ENCODE data around the gene PKHD1.

PKHD1 gene

DNA sequence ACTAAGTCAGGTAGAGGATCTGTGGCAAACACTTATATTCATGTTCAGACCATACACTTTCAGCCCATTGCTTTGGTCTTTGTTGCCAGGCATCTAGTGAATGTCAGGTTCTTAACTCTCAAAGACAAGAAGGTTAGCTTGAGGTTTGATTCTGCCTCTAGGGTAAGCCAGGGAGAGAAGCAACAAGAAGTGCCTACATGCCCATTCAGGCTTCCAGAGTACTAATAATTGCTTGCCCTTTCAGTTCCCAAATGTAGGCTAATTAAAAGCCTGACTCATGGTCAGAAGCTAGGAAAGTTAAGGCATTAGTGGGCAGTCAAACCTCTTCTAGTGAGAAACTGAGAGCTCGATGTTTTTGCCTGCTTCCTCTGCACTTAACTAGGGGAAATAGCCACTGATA lies 492.4 kb downstream of the PKHD1 start:
- H3K27ac ChIP-seq = no peak overlapping the region
- TF ChIP-seq Cebpa-rat (IDR thresholded peaks at IDR 0.05) = no peak
- no peaks in the 10 kb centered on the region for H3K27me3 ChIP-seq
- H4K20me1 ChIP-seq = no peaks in the 10 kb centered on the region
- no peak overlapping the region for H3K4me3 ChIP-seq
- no peaks in the 10 kb centered on the region for H3K36me3 ChIP-seq
- peaks cover 14% of the 10 kb centered on the region for H3K9me3 ChIP-seq
- 0 out of 2 replicates have a peak, but pooled peaks cover 5% of the 10 kb centered on the region for H3K4me1 ChIP-seq
- no peak overlapping the region for H3K4me2 ChIP-seq
- H3K9ac ChIP-seq = no peak overlapping the region

DNA sequence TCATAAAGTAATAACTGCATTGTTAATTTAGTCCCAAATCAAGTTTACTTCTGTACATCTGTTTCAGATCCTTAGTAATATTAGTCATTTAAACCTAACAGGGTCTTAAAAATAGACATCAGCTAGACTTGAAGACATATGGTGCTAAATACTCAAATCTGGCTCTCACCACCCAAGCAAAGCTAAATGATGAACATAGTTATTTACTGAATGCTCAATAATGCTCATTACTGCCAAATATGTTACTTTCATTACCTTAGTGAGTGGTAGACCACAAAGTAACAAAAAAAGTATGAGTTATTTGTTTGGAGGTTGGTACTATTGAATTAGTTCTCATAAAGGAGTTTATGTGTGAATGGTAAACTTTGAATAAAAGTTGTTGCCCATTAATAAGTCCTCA lies 502.1 kb downstream of the PKHD1 start:
- Histone ChIP-seq H3K9ac (no peak overlapping the region), H4K20me1 (no peaks in the 10 kb centered on the region), H3K4me1 (no peaks in the 10 kb centered on the region), H3K4me2 (no peak overlapping the region), H3K36me3 (no peaks in the 10 kb centered on the region), H3K27ac (no peak overlapping the region), H3K27me3 (no peaks in the 10 kb centered on the region), H3K9me3 (no peaks in the 10 kb centered on the region), H3K4me3 (no peak overlapping the region)
- no peak for TF ChIP-seq Cebpa-rat (IDR thresholded peaks at IDR 0.05)

DNA sequence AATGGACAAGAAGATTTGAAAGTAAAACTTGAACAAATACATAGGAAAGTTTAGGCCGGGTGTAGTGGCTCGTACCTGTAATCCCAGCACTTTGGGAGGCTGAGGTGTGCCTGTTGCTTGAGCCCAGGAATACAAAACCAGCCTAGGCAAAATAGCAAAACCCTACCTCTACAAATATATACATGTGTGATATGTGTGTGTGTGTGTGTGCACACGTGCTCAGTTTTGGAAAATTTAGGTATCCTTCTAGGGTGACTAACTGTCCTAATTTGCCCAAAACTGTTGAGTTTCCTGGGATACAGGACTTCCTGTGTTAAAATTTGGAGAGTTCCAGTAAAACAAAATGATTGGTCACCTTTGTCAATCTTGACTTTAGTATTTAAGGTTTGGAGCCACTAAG lies 503.2 kb downstream of the PKHD1 start:
- H3K4me2 ChIP-seq = no peak overlapping the region
- no peaks in the 10 kb centered on the region for H3K36me3 ChIP-seq
- H3K9me3 ChIP-seq = no peaks in the 10 kb centered on the region
- no peaks in the 10 kb centered on the region for H3K4me1 ChIP-seq
- no peaks in the 10 kb centered on the region for H4K20me1 ChIP-seq
- H3K9ac ChIP-seq = no peak overlapping the region
- no peak overlapping the region for H3K27ac ChIP-seq
- no peak overlapping the region for H3K4me3 ChIP-seq
- H3K27me3 ChIP-seq = no peaks in the 10 kb centered on the region
- no peak for TF ChIP-seq Cebpa-rat (IDR thresholded peaks at IDR 0.05)

- H3K4me1 ChIP-seq = no peaks in the 10 kb centered on the region
- H3K27ac ChIP-seq = no peak overlapping the region
- no peak overlapping the region for H3K9ac ChIP-seq
- no peaks in the 10 kb centered on the region for H4K20me1 ChIP-seq
- H3K4me3 ChIP-seq = no peak overlapping the region
- H3K27me3 ChIP-seq = no peaks in the 10 kb centered on the region
- H3K36me3 ChIP-seq = no peaks in the 10 kb centered on the region
- no peak for TF ChIP-seq Cebpa-rat (IDR thresholded peaks at IDR 0.05)
- H3K4me2 ChIP-seq = no peak overlapping the region
- H3K9me3 ChIP-seq = no peaks in the 10 kb centered on the region
These were observed 508.4 kb downstream of the PKHD1 start for GRCh38 chr6:51578994-51579393.

DNA sequence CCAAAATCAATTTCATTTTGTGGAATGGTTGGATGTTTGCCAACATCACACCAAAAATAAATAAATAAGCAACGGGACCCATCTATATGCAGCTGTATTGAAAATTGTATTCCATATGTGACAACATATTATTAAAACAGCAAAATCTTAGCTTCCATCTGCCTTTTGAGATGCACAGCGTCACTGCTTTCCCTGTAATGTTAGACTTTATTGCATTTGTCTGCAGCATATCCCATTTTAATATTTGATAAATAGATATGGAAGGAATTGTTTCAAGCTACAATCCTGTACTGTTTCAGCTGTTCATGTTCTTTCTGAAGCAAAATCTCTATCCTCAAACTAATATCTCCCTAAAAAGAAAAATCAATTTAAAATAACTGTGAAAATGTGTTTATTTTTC lies 509.1 kb downstream of the PKHD1 start:
- Histone ChIP-seq H3K4me1 (no peaks in the 10 kb centered on the region), H3K27me3 (no peaks in the 10 kb centered on the region), H3K9me3 (no peaks in the 10 kb centered on the region), H3K4me2 (no peak overlapping the region), H3K27ac (no peak overlapping the region), H3K9ac (no peak overlapping the region), H3K4me3 (no peak overlapping the region), H4K20me1 (no peaks in the 10 kb centered on the region), H3K36me3 (no peaks in the 10 kb centered on the region)
- no peak for TF ChIP-seq Cebpa-rat (IDR thresholded peaks at IDR 0.05)

DNA sequence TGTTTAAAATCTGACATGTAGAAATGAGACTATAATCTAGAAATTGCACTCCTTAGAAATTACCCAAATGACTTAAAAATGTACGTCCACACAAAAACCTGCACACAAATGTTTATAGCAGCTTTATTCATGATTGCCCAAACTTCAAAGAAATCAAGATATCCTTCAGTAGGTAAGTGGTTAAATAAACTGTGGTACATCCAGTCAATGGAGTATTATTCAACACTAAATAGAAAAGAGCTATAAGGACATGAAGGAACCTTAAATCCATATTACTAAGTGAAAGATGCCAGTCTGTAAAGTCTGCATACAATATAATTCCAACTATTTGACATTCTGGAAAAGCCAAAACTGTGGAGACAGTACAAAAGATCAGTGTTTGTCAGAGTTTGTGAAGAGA lies 513.4 kb downstream of the PKHD1 start:
- H3K9ac ChIP-seq = no peak overlapping the region
- no peaks in the 10 kb centered on the region for H3K27me3 ChIP-seq
- no peak overlapping the region for H3K4me2 ChIP-seq
- H3K36me3 ChIP-seq = no peaks in the 10 kb centered on the region
- H3K4me3 ChIP-seq = no peak overlapping the region
- H4K20me1 ChIP-seq = no peaks in the 10 kb centered on the region
- no peak overlapping the region for H3K27ac ChIP-seq
- no peaks in the 10 kb centered on the region for H3K9me3 ChIP-seq
- no peak for TF ChIP-seq Cebpa-rat (IDR thresholded peaks at IDR 0.05)
- H3K4me1 ChIP-seq = no peaks in the 10 kb centered on the region

- Histone ChIP-seq H3K4me2 (no peak overlapping the region), H3K9ac (no peak overlapping the region), H3K4me1 (no peaks in the 10 kb centered on the region), H3K27ac (no peak overlapping the region), H3K9me3 (no peaks in the 10 kb centered on the region), H3K4me3 (no peak overlapping the region), H3K27me3 (no peaks in the 10 kb centered on the region), H3K36me3 (no peaks in the 10 kb centered on the region), H4K20me1 (no peaks in the 10 kb centered on the region)
- no peak for TF ChIP-seq Cebpa-rat (IDR thresholded peaks at IDR 0.05)
These were observed 516.2 kb downstream of the PKHD1 start for GRCh38 chr6:51571168-51571567.

GRCh38 chr6:51570168-51570921 lies 517.1 kb downstream of the PKHD1 start:
- H4K20me1 ChIP-seq = no peaks in the 10 kb centered on the region
- no peaks in the 10 kb centered on the region for H3K36me3 ChIP-seq
- H3K4me2 ChIP-seq = no peak overlapping the region
- no peak for TF ChIP-seq Cebpa-rat (IDR thresholded peaks at IDR 0.05)
- no peaks in the 10 kb centered on the region for H3K9me3 ChIP-seq
- H3K9ac ChIP-seq = no peak overlapping the region
- no peak overlapping the region for H3K27ac ChIP-seq
- no peaks in the 10 kb centered on the region for H3K4me1 ChIP-seq
- no peak overlapping the region for H3K4me3 ChIP-seq
- no peaks in the 10 kb centered on the region for H3K27me3 ChIP-seq

DNA sequence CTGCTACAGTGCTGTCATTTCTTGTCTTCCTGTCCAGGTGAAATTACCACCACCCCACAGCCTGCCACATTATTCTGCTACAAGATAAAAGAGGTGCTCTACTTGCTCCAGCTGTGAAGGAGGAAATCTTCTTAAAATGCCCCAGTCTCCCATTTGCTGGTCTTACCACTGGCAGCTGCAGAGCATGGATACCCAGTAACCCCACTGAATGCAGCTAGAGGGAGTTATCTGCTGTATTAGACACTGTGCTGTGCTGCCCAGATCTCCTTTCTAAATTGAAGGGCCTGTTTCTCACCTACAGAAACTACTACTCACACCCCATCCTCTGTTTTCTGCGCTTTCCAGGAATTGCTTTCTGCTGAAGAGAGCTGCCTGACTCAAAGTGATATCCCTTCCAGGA lies 517.8 kb downstream of the PKHD1 start:
- Histone ChIP-seq H3K4me2 (no peak overlapping the region), H3K36me3 (no peaks in the 10 kb centered on the region), H3K27me3 (no peaks in the 10 kb centered on the region), H3K27ac (no peak overlapping the region), H3K4me1 (no peaks in the 10 kb centered on the region), H3K4me3 (no peak overlapping the region), H3K9ac (no peak overlapping the region), H3K9me3 (no peaks in the 10 kb centered on the region), H4K20me1 (no peaks in the 10 kb centered on the region)
- TF ChIP-seq Cebpa-rat (IDR thresholded peaks at IDR 0.05) = no peak

DNA sequence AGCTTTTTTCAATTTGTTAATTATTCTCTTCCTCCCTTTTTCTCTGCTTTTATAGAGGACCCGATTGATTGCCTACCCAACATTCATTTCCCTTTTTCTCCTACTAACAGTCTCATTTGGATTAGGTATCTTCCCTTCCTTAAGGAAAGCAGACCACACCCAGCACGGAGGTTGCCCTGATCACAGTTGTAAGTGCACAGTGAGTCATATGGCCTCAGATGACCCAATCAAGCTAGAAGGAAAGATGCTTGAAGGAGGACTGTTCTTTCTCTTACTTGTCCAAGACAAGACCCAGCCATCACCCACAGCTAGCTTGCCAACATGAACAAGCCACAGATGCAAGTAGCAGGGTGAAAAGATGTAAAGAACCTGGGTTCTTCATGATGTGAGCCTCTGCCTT lies 518.6 kb downstream of the PKHD1 start:
- H3K27me3 ChIP-seq = no peaks in the 10 kb centered on the region
- no peaks in the 10 kb centered on the region for H3K36me3 ChIP-seq
- H3K4me3 ChIP-seq = no peak overlapping the region
- H3K4me2 ChIP-seq = no peak overlapping the region
- TF ChIP-seq Cebpa-rat (IDR thresholded peaks at IDR 0.05) = no peak
- no peaks in the 10 kb centered on the region for H3K9me3 ChIP-seq
- no peak overlapping the region for H3K9ac ChIP-seq
- no peaks in the 10 kb centered on the region for H3K4me1 ChIP-seq
- H4K20me1 ChIP-seq = no peaks in the 10 kb centered on the region
- H3K27ac ChIP-seq = no peak overlapping the region

- no peak for TF ChIP-seq Cebpa-rat (IDR thresholded peaks at IDR 0.05)
- Histone ChIP-seq H3K9me3 (no peaks in the 10 kb centered on the region), H3K9ac (no peak overlapping the region), H3K4me1 (peaks cover 7% of the 10 kb centered on the region; the same call in 1 of the 2 replicates), H4K20me1 (no peaks in the 10 kb centered on the region), H3K36me3 (no peaks in the 10 kb centered on the region), H3K4me2 (no peak overlapping the region), H3K27me3 (no peaks in the 10 kb centered on the region), H3K4me3 (no peak overlapping the region), H3K27ac (no peak overlapping the region)
These were observed 521.9 kb downstream of the PKHD1 start for GRCh38 chr6:51565472-51565871.
